Cardiac fibroblast (primary cell): Measurements from ENCODE around the gene SIX6.

ENCODE experiments used
- DNase-seq, 2 donors: peaks; one replicate each; pipeline versions ENCODE4 v3.0.0 to v3.0.0-alpha.2; 2010; ENCODE audit warnings: low read depth in 2 of 2
- H3K4me3 ChIP-seq, 2 donors: replicated peaks in 1 of 2; 1 replicate in 1 of 2; 2 replicates in 1 of 2; pipeline ENCODE4 v1.5.1; 2011; ENCODE audit warnings: low read depth in 2 of 2, low read length in 2 of 2, mild to moderate bottlenecking in 2 of 2, moderate library complexity in 1 of 2
- TF ChIP-seq, protein P1 (sequence below): IDR thresholded peaks from one replicate; pipeline ENCODE4 v1.5.1; 2011; ENCODE audit warnings: low read depth, mild to moderate bottlenecking, low read length, inconsistent platforms

SIX6 gene

DNA sequence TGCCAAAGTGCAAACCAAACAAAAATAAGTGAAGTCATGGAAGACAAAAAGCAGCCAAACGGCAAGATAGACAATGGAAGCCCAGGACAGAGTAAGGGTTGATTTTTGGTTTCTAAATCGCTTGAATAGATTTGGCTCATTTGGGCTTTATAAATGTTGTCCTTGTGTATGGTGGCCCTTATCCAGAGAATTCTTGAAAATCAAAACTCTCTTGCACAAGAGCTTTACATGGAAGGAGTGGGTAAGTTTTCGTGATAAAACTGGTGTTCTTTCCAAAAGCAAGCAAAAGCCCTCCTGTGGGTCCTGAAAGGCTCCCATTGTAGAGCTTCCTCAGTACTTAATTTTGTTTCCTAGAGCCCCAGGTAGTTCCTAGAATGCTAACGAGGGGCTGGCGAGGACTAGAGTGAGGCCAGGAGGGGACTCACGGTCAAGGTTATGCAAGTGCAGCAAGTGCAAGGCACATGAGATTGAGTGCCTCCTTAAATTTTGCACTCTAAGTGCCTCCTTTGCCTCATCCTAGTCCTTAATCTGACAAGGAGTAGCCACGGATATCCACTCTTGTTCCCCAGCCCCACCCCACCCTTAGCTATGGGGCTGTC, 4.1 kb downstream of the SIX6 start:
- no peak overlapping the region for H3K4me3 ChIP-seq
- DNase-seq, result no peak
- TF ChIP-seq, protein P1, sequence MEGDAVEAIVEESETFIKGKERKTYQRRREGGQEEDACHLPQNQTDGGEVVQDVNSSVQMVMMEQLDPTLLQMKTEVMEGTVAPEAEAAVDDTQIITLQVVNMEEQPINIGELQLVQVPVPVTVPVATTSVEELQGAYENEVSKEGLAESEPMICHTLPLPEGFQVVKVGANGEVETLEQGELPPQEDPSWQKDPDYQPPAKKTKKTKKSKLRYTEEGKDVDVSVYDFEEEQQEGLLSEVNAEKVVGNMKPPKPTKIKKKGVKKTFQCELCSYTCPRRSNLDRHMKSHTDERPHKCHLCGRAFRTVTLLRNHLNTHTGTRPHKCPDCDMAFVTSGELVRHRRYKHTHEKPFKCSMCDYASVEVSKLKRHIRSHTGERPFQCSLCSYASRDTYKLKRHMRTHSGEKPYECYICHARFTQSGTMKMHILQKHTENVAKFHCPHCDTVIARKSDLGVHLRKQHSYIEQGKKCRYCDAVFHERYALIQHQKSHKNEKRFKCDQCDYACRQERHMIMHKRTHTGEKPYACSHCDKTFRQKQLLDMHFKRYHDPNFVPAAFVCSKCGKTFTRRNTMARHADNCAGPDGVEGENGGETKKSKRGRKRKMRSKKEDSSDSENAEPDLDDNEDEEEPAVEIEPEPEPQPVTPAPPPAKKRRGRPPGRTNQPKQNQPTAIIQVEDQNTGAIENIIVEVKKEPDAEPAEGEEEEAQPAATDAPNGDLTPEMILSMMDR, result no peak

DNA sequence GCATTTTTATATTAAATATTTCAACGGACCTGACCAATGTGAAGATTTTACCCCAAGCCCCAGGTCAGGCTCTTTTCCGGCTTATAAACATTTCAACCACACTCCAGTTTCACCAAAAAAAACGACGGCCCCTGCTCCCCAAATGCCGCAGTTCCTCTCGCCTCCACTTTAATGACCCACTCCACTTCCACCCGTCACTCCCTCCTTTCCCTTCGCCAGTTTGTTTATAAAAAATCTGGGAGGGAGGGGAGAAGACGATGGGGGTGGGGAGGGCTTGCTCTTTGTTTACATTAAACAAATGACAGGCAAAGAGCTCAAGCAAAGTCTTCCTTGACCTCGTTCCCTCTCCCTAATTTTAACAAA, 5.4 kb downstream of the SIX6 start:
- H3K4me3 ChIP-seq, result peak overlapping the region in 1 of 2 donors; percentile 28
- TF ChIP-seq, protein P1, result no peak
- DNase-seq, result no peak

DNA sequence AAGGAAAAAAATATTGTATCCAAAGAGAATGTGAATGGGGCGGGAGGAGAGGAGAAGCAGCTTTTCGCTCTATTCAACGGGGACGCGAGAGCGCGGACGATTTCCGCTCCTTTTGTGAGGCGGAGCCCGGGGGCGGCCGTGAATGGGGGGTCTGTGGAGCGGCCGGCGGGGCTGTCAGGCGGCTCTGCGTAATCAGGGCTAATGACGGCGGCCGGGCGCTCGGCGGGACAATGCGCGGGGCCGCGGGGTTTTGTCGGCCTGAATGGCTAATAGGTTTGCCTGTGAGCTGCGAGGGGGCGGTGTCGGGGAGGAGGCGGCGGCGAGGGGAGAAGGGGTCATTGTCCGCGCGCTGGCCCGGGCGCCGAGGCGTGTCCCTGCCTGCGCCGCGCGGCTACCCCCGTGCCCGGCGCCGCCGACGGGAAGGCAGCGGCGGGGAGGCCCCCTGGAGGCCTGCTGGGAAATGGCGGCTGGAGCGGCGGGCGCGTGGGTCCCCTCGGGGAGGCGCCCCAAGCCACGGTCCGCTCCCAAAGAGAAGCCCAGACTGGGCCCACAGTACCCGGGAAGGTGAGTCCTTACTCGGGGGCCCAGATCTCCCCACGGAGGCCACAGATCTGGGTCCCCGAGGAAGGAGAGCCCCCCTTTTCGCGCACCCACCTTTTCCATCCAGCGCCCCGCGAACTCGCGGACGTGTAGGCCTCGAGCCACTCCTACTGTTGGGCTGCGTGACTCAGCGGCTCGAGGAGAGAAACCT, 6.0 kb downstream of the SIX6 start:
- peak in 1 of 2 donors; percentile 5 for DNase-seq
- H3K4me3 ChIP-seq, result peak overlapping the region; percentile 26 to 28
- TF ChIP-seq, protein P1, result no peak

DNA sequence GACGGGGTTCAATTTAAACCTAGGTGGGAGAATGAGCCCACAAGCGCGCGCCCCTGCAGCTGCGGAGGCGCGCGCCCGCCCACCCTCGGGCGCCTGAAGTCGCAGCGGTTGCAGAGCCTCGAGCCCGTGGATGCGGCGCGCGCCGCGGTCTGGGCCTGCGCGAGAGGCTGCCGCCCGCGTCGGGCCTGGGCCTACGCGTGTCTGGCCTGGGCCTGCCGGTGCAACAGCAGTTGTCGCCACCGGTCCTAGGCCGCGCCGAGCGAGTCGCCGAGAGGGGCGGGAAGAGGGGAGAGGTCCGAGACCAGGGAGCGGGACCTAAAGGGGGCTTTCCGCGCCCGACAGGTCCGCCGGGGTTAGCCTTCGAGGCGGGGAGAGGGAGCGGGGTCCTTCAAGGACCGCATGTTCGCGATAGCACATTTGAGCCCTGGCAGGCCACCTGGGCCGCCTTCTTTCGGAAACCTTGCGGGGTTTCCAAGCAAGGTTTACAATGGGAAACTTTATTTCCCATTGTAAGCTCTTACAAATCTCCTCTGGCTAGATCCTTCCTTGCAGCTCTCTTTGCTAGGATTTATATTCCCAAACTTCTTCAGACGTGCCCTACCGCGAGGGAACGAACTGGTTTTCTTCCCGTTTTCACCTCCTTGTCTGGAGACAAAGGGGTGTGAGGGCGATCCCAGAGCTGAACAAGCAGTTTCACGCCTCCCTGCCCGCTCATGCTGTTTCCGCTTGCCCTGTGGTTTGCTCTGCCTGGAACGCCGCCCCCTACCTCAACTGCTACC, 6.8 kb downstream of the SIX6 start:
- no peak overlapping the region for H3K4me3 ChIP-seq
- DNase-seq, result no peak
- TF ChIP-seq, protein P1, result no peak

DNA sequence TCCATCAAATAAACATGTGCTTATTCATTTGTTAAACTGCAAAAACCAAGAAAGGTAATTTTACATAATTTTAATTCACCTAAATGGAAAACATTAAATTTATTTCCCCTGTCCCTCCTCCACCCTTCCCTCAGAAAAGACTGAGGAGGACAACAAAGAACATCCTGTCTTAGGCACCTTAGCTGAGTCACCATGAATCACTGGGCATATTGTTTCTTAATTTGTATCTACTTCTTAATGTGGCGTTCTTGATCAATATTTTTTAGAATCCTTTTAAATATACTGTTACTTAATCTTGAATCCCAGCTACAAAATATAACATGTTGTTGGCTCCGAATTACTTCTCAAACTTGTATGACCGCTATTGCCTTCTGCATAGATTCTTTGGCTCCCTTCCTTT, 23.5 kb downstream of the SIX6 start:
- TF ChIP-seq, protein P1, result no peak
- no peak for DNase-seq
- no peak overlapping the region for H3K4me3 ChIP-seq

DNA sequence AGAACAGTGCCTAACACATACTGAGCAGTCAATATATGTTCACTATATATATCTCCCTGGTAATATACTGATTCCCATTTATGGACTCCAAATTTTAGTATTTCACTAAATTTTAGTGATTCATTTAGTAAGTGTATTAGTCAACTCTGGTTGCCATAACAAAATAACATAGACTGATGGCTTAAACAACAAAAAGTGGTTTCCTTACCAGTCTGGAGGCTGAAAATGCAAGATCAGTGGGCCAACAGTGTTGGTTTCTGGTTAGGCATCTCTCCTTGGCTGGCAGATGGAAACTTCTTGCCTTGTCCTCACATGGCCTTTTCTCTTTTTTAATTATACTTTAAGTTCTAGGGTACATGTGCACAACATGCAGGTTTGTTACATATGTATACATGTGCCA, 28.7 kb downstream of the SIX6 start:
- TF ChIP-seq, protein P1, result no peak
- H3K4me3 ChIP-seq, result no peak overlapping the region
- DNase-seq, result no peak
